HUES6 (cell line): ENCODE data around the gene ARHGAP15.

Experiments used
- H3K27ac ChIP-seq: 2 replicates; pipeline ENCODE4 v1.7.0; 2013; ENCODE audit warnings: low read depth, mild to moderate bottlenecking, low read length, inconsistent platforms
- H3K27me3 ChIP-seq: 2 replicates; pipeline ENCODE4 v1.6.1; 2013; ENCODE audit warnings: low read length; ENCODE audit not compliant: control insufficient read depth, insufficient read depth
- H3K36me3 ChIP-seq: 2 replicates; pipeline ENCODE4 v1.6.1; 2013; ENCODE audit warnings: low read length; ENCODE audit not compliant: control insufficient read depth, insufficient read depth
- H3K4me1 ChIP-seq: 2 replicates; pipeline ENCODE4 v1.6.1; 2013; ENCODE audit warnings: low read length; ENCODE audit not compliant: control insufficient read depth, insufficient read depth
- H3K4me3 ChIP-seq: 2 replicates; pipeline ENCODE4 v1.5.1; 2013; ENCODE audit warnings: low read depth, low read length
- H3K9ac ChIP-seq: one replicate; pipeline ENCODE4 v1.6.1; 2013; ENCODE audit warnings: mild to moderate bottlenecking, low read length
- H3K9me3 ChIP-seq: 2 replicates; pipeline ENCODE4 v1.6.1; 2013; ENCODE audit warnings: low read depth, low read length; ENCODE audit not compliant: control insufficient read depth, insufficient read depth

The ARHGAP15 gene

DNA sequence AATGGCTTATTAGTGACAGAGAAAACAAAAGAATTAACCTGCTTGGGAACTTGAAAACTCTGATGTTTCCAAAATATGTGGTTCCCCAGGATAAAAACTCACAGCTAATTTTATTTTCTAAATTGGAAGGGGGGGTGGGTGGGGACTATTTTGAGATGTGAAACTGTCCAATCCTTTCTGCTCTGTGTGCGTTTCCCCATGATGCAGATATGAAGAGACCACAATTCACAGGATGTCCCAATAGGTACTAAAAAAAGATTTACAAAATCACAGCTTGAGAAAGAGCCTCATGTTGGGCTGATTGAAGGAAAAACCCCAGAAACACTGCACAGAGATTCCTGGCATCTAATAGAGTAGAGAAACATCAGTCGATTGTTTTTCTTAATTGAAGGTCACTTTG is 273.2 kb downstream of the ARHGAP15 start:
- no peak overlapping the region for H3K4me3 ChIP-seq
- no peaks in the 10 kb centered on the region for H3K9me3 ChIP-seq
- H3K27ac ChIP-seq, result no peak overlapping the region
- H3K4me1 ChIP-seq, result no peaks in the 10 kb centered on the region; the same call in 1 of the 2 replicates
- no peaks in the 10 kb centered on the region for H3K27me3 ChIP-seq
- H3K9ac ChIP-seq, result no peak overlapping the region
- no peaks in the 10 kb centered on the region for H3K36me3 ChIP-seq

- Histone ChIP-seq H3K27me3 (no peaks in the 10 kb centered on the region), H3K36me3 (no peaks in the 10 kb centered on the region), H3K4me3 (no peak overlapping the region), H3K9me3 (no peaks in the 10 kb centered on the region), H3K27ac (no peak overlapping the region), H3K4me1 (no peaks in the 10 kb centered on the region), H3K9ac (no peak overlapping the region)
Observed at GRCh38 chr2:143410082-143410897, 281.1 kb downstream of the ARHGAP15 start.

DNA sequence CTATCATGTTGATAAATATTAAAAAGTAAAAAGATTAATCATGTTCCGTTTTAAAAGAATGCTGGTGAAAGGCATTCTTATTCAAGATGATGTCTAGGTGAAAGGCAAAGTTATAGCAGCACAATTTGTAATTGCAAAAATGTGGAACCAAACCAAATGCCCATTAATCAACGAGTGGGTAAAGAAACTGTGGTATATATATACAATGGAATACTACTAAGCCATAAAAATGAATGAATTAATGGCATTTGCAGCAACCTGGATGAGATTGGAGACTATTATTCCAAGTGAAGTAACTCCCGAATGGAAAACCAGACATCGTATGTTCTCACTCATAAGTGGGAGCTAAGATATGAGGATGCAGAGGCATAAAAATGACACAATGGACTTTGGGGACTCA is 286.4 kb downstream of the ARHGAP15 start:
- H3K4me3 ChIP-seq, result no peak overlapping the region
- no peaks in the 10 kb centered on the region for H3K36me3 ChIP-seq
- no peaks in the 10 kb centered on the region for H3K9me3 ChIP-seq
- no peak overlapping the region for H3K9ac ChIP-seq
- no peaks in the 10 kb centered on the region for H3K4me1 ChIP-seq
- H3K27me3 ChIP-seq, result no peaks in the 10 kb centered on the region
- H3K27ac ChIP-seq, result no peak overlapping the region

GRCh38 chr2:143417428-143417827 is 288.2 kb downstream of the ARHGAP15 start:
- H3K36me3 ChIP-seq, result no peaks in the 10 kb centered on the region
- no peak overlapping the region for H3K9ac ChIP-seq
- H3K27ac ChIP-seq, result no peak overlapping the region
- H3K27me3 ChIP-seq, result no peaks in the 10 kb centered on the region
- H3K9me3 ChIP-seq, result no peaks in the 10 kb centered on the region
- no peaks in the 10 kb centered on the region for H3K4me1 ChIP-seq
- no peak overlapping the region for H3K4me3 ChIP-seq

GRCh38 chr2:143420313-143420712 is 291.1 kb downstream of the ARHGAP15 start:
- Histone ChIP-seq H3K27ac (no peak overlapping the region), H3K27me3 (no peaks in the 10 kb centered on the region), H3K4me1 (no peaks in the 10 kb centered on the region), H3K9ac (no peak overlapping the region), H3K4me3 (no peak overlapping the region), H3K36me3 (no peaks in the 10 kb centered on the region), H3K9me3 (no peaks in the 10 kb centered on the region)

GRCh38 chr2:143422681-143423080 is 293.5 kb downstream of the ARHGAP15 start:
- H3K9me3 ChIP-seq, result no peaks in the 10 kb centered on the region
- no peaks in the 10 kb centered on the region for H3K4me1 ChIP-seq
- no peak overlapping the region for H3K4me3 ChIP-seq

GRCh38 chr2:143425896-143426295 is 296.7 kb downstream of the ARHGAP15 start:
- Histone ChIP-seq H3K27me3 (no peaks in the 10 kb centered on the region), H3K4me3 (no peak overlapping the region), H3K9me3 (no peaks in the 10 kb centered on the region), H3K27ac (no peak overlapping the region), H3K4me1 (no peaks in the 10 kb centered on the region), H3K36me3 (no peaks in the 10 kb centered on the region), H3K9ac (no peak overlapping the region)

More at GRCh38 chr2:143422681-143423080, 293.5 kb downstream of the ARHGAP15 start:
- H3K36me3 ChIP-seq, result no peaks in the 10 kb centered on the region
- H3K27me3 ChIP-seq, result no peaks in the 10 kb centered on the region
- no peak overlapping the region for H3K9ac ChIP-seq
- no peak overlapping the region for H3K27ac ChIP-seq

- H3K27ac ChIP-seq, result no peak overlapping the region
Observed at GRCh38 chr2:143426296-143426695, 297.1 kb downstream of the ARHGAP15 start.

DNA sequence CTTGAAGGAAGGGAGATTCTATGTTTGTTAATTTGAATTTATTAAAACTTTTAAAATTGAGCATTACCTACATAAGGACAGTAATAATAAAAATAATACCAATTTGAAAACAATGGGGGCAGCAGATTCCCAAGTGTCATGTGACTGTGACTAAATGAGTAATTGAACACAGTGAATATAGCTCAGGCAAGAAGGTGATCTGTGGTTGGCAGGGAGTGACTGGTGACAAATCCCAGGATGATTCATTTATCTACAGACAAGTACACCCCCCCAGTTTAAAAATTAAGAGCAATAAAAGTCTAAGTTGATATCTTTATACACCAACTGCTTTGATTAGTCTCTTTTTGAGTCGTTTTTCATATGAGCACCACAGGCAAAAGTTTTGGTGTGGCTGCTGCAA is 299.5 kb downstream of the ARHGAP15 start:
- no peak overlapping the region for H3K4me3 ChIP-seq
- no peaks in the 10 kb centered on the region for H3K27me3 ChIP-seq
- H3K9me3 ChIP-seq, result no peaks in the 10 kb centered on the region
- no peak overlapping the region for H3K27ac ChIP-seq
- H3K9ac ChIP-seq, result no peak overlapping the region
- no peaks in the 10 kb centered on the region for H3K36me3 ChIP-seq
- no peaks in the 10 kb centered on the region for H3K4me1 ChIP-seq

More at GRCh38 chr2:143426296-143426695, 297.1 kb downstream of the ARHGAP15 start:
- no peaks in the 10 kb centered on the region for H3K27me3 ChIP-seq
- no peaks in the 10 kb centered on the region for H3K36me3 ChIP-seq
- H3K9me3 ChIP-seq, result no peaks in the 10 kb centered on the region
- no peak overlapping the region for H3K9ac ChIP-seq
- no peaks in the 10 kb centered on the region for H3K4me1 ChIP-seq
- no peak overlapping the region for H3K4me3 ChIP-seq

DNA sequence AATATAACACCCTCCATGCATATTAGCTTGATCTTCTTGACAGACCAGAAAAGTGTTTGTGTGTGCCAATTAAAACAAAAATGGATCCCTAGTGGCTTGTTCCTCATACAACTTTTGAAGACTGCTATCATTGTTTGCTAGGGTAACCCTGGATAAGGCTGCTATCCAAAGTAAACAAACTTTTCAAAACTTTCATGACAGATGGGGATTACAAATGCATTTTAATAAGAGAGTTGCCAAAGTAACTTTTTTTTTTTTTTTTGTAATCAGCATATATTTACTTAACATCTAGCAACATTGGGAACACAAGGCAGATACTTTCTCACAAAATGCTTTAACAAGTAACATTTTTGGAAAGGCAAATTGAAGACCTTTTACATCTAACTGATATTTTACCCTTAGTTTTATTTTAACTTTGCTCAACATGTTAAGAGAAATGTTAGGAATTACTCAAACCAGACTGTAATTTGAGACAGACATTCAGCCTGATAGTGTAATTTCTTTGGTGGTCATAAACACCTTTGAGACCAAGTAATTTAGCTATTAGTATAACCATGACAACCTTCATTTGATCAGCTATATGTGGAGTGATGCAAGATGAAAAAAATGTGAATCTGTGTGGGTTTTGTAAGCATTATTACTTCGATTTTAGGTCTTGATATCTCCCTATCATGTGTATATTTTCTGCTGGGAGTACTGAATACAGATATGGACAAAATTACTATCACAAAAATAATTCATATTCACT is 300.9 kb downstream of the ARHGAP15 start:
- no peak overlapping the region for H3K27ac ChIP-seq
- H3K4me1 ChIP-seq, result no peaks in the 10 kb centered on the region
- H3K36me3 ChIP-seq, result no peaks in the 10 kb centered on the region
- no peak overlapping the region for H3K9ac ChIP-seq
- no peaks in the 10 kb centered on the region for H3K9me3 ChIP-seq
- no peaks in the 10 kb centered on the region for H3K27me3 ChIP-seq
- H3K4me3 ChIP-seq, result no peak overlapping the region

DNA sequence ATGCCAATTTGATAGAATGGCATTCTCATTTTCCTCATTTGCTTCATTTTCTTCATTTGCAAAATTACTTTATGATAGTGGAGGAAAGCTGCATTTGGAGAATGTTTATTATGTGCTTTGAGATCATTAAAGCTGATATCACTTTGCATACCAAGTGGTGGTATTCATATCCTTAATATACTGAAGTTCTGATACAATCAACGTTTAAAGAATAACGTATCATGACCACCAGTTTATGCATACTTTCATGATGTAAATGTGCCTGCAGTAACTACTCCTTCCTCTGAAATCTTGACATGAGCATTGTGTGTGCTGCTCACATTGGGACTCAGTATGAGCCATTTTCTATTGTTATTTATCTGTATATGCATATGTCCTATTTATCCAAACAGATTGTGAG is 302.1 kb downstream of the ARHGAP15 start:
- H3K9ac ChIP-seq, result no peak overlapping the region
- H3K9me3 ChIP-seq, result no peaks in the 10 kb centered on the region
- H3K36me3 ChIP-seq, result no peaks in the 10 kb centered on the region
- no peaks in the 10 kb centered on the region for H3K4me1 ChIP-seq
- no peak overlapping the region for H3K4me3 ChIP-seq
- no peaks in the 10 kb centered on the region for H3K27me3 ChIP-seq
- no peak overlapping the region for H3K27ac ChIP-seq
